HG03575 (cell line): ENCODE results near the gene PLAC9.

Experiments used
- ATAC-seq: cut with Tn5 transposase; IDR thresholded peaks from one replicate; pipeline ENCODE4 v1.9.1; 2021; ENCODE audit not compliant: unreplicated experiment, insufficient number of reproducible peaks, low FRiP score; ENCODE audit errors: extremely low read depth

The PLAC9 gene

GRCh38 chr10:80157561-80157960, 25.0 kb downstream of the PLAC9 start:
- no peak for ATAC-seq

- ATAC-seq: no peak
Measured at GRCh38 chr10:80158126-80158525, 25.6 kb downstream of the PLAC9 start.

GRCh38 chr10:80158598-80159127, 26.1 kb downstream of the PLAC9 start:
- no peak for ATAC-seq

- no peak for ATAC-seq
Measured at GRCh38 chr10:80159166-80159873, 26.8 kb downstream of the PLAC9 start.

GRCh38 chr10:80160361-80161320, 28.1 kb downstream of the PLAC9 start:
- no peak for ATAC-seq

- ATAC-seq: no peak
Measured at GRCh38 chr10:80161321-80162083, 29.0 kb downstream of the PLAC9 start.

- no peak for ATAC-seq
Measured at GRCh38 chr10:80163741-80164341, 31.3 kb downstream of the PLAC9 start.

- ATAC-seq: no peak
Measured at GRCh38 chr10:80164596-80164995, 32.1 kb downstream of the PLAC9 start.

GRCh38 chr10:80165173-80165572, 32.6 kb downstream of the PLAC9 start:
- no peak for ATAC-seq

- ATAC-seq: no peak
Measured at GRCh38 chr10:80166581-80167470, 34.3 kb downstream of the PLAC9 start.

GRCh38 chr10:80167471-80168161, 35.1 kb downstream of the PLAC9 start:
- ATAC-seq: no peak

- ATAC-seq: no peak
Measured at GRCh38 chr10:80168162-80168511, 35.6 kb downstream of the PLAC9 start.

- ATAC-seq: no peak
Measured at GRCh38 chr10:80168679-80169380, 36.3 kb downstream of the PLAC9 start.

- no peak for ATAC-seq
Measured at GRCh38 chr10:80170026-80170425, 37.5 kb downstream of the PLAC9 start.

GRCh38 chr10:80170641-80171040, 38.1 kb downstream of the PLAC9 start:
- no peak for ATAC-seq

GRCh38 chr10:80171248-80171660, 38.7 kb downstream of the PLAC9 start:
- no peak for ATAC-seq

GRCh38 chr10:80172896-80173295, 40.4 kb downstream of the PLAC9 start:
- ATAC-seq: no peak
